ENCODE measurements around the gene PLXND1.

The PLXND1 gene

GRCh38 chr3:129582799-129583198, 23.7 kb downstream of the PLXND1 start:
- DNase-seq (ENCODE audit: low spot score): no peak

GRCh38 chr3:129581623-129582022, 24.9 kb downstream of the PLXND1 start:
- no peak for DNase-seq (ENCODE audit: low spot score)

DNA sequence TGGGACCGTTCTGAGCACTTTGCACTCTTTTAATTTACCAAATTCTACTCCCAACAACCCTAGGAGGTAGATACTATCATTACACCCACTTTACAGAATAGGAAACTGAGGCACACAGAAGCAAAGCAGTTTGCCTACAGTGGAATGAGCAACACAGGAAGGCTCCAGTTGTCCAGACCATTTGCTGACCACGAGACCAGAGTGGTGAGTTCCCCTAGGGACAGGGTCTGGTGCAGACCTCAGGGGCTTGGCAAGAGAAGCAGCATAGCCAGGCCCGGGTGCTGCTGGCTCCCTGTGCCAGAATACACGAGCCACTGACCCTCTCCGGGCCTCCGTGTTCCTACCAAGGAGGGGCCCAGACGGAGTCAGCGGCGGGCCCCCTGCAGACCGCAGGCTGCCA, 26.5 kb downstream of the PLXND1 start:
- DNase-seq (ENCODE audit: low spot score): no peak

DNA sequence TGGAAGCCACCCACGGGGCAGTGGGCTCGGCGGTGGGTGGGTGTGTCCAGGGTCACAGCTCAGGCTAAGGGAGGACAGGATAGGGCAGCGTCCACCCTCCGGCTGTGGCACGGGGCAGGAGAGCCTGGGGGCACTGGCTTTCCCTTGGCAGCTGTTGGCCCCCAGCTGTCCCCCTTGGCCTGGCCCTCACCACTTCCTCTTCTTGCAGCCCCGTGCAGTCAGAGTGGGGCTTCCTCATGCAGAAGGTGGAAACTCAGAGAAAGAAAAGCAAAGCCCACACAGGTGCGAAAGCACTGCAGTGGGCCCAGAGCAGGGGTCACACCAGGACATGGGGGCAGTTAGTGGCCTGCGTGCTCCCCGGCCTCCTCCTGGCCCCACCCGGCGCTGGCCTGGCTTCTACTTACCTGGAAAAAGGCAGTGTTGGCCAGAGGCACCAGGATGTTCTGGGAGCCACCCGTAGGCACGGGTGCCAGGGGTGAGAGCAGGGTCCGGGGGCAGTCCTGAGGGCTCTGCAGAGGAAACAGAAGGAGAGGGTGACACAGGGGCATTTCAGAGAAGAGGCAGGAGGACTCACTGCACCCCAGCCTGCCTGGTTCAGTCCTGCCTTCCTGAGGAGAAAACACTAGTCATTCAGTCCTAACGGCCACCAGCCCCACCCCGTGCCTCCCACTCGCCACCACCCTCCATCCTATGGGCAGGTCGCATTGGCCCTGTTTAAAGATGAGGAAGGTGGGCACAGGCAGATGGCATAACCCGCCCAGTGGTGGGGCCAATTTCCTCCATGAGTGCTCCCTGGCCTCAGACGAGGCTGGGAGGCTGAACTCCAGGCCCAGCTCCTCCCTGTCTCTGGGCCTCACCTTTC, 28.3 kb downstream of the PLXND1 start:
- DNase-seq (ENCODE audit: low spot score): no peak

DNA sequence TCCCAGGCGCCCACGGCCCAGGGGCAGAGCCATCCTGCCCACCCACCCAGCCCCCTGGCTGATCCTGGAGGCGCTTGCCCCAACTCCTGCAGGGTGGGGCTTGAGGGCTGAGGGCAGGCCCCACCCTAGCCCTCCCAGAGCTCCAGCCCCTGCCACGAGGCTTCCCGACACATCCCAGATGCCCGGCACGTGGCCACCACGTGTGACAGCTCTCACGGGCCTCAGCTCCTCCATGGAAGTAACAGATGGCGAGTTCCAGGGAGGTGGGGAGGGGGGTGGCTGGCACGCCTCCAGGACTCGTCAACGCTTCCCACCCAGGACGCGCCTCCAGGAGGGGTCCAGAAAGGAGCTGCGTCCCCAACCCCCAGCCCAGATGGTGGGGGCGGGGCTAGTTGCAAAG, 29.1 kb downstream of the PLXND1 start:
- DNase-seq (ENCODE audit: low spot score): no peak

DNA sequence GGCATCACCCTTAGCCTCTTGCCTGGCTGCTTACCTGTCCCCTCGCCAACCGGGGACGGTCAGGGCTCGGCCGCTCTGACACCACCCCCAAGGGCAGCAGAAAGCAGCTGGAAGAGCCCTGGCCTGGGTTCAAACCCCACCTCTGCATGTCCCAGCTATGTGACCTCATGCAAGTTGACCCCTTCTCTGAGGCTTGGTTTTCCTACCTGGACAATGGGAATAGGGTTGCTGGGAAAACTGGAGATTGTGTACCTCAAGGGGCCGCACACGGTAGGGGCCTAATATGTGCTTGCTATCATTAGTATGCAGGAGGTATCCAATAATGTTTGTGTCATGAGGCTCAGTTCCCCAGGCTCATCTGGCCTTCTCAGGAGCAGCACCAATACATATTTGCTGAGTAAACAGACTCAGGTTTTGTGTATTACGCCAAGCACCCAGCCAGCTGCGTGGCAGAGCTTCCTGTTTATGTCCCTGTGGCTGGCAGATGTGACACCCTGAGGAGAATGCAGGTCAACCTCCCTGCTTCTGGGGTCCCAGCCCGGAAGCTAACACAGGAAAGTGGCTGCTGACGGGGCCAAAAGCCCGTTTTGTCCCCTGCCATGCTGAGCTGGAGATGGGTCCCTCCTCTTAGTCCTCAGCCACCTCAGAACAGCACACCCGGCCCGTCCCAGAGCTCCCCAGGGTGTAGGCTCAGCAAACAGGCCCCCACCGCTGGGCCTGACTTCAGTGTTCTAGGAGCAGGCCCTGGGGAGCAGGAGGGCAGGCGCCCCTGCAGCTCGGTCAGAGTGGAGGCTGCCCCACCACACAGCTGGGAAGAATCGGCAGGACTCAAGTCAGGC, 29.7 kb downstream of the PLXND1 start:
- no peak for DNase-seq (ENCODE audit: low spot score)

DNA sequence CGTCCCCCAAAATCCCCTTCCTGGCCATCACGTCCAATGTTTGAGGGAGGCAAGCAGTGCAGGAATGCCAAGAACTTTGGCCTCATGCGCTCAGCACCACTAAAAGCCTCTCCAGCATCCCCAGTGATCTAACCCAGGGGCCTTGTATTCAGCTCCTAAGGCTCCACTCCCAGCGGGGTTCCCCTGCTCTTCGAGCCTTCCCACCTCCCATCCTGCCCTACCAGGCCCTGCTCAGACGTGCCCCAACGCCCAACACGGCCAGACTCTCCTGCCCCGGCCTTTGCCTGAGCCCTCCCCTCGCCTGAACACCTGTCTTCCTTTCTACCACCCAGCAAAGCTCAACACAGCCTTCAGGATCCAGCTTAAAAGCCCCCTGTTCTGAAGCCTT, 30.5 kb downstream of the PLXND1 start:
- DNase-seq (ENCODE audit: low spot score): no peak

GRCh38 chr3:129575233-129575996, 31.1 kb downstream of the PLXND1 start:
- DNase-seq (ENCODE audit: low spot score): no peak

DNA sequence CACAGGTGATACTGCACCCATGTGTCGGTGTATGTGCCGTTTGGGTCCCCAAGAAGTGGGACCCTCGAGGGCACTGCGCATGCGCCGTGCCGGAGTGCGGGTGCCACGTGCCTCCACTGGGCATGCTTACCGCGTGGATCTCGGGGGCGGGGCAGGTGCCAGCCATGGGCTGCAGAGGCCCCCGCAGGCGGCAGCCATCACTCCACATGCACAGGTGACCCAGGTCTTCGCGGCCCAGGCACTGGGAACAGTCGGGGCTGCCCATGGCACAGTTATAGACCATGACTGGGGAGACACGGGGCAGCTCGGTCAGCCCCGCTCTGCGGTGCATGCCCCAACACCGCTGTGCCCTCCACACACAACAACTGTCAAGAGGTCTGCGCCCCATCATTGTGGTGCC, 32.3 kb downstream of the PLXND1 start:
- no peak for DNase-seq (ENCODE audit: low spot score)

- no peak for DNase-seq (ENCODE audit: low spot score)
These were observed 33.0 kb downstream of the PLXND1 start for GRCh38 chr3:129573493-129573892.

- DNase-seq (ENCODE audit: low spot score): no peak
These were observed 33.9 kb downstream of the PLXND1 start for GRCh38 chr3:129572603-129573002.

GRCh38 chr3:129571605-129572547, 34.6 kb downstream of the PLXND1 start:
- DNase-seq (ENCODE audit: low spot score): no peak

DNA sequence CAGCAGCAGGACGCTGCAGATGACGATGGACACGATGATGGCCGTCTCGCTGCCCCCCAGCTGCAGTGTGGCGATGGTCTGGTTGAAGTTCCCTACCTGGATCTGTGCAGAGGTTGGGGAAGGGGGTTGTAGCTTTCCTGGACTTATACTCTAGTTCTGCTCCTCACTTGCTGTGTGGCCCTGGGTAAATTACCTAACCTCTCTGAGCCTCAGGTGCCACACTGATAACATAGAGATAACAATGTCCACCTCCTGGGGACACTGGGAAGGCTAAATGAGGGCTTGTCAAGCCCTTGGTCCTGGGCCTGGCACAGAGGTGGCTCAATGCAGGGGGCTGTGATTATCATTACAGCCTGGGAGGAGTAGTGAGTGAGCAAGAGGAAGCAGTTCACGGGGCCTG, 36.6 kb downstream of the PLXND1 start:
- DNase-seq (ENCODE audit: low spot score): no peak

GRCh38 chr3:129567939-129568338, 38.5 kb downstream of the PLXND1 start:
- no peak for DNase-seq (ENCODE audit: low spot score)

DNA sequence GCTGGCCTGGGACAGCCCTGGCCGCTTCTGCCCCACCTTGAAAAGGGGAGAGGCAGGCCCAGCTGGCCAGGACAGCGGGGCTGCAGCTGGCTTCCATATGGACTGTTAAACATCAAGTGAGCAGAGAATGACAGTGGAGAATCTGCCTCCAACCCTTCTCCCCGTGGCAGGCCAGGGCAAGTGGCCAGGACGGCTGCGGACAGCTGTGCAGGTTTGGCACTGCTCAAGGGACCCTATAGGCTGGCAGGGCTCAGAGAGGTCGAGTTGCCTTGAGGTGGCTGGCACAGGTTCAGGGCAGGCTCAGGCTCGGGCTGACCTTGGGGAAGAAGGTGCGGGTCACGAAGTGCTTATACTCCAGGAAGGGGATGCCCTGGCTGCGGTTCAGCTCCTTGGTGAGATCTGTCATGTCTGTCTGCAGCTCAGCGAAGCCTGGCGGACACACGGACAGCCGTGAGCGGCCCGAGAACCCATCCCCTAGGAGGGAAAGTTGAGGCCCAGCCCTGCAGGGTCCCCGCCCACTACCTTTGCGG, 39.2 kb downstream of the PLXND1 start:
- DNase-seq (ENCODE audit: low spot score): no peak

- no peak for DNase-seq (ENCODE audit: low spot score)
These were observed 40.6 kb downstream of the PLXND1 start for GRCh38 chr3:129565902-129566301.

- no peak for DNase-seq (ENCODE audit: low spot score)
These were observed 41.4 kb downstream of the PLXND1 start for GRCh38 chr3:129564981-129565644.

GRCh38 chr3:129563850-129564535, 42.5 kb downstream of the PLXND1 start:
- no peak for DNase-seq (ENCODE audit: low spot score)

- DNase-seq (ENCODE audit: low spot score): no peak
These were observed 43.1 kb downstream of the PLXND1 start for GRCh38 chr3:129563332-129563731.

DNA sequence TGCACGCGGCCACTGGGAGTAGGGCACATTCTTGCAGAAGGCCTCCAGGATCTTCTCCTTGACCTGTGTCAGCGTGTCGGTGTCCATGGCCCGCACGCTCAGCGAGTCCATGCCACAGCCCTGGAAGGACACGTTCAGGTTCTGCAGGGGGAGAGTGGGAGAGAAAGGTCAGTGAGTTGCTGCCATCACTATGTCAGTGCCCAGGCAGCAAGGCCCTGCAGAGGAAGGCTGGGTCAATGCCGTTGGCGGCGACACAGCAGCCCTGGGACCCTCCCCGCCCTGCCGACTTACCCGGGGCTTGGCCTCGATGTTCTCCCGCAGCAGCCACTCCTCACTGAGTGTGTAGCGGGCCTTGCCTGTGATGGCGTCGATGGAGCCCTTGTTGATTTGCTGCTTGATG, 43.7 kb downstream of the PLXND1 start:
- no peak for DNase-seq (ENCODE audit: low spot score)

All from AG08396 (cell line).